PC-9 (cell line): ENCODE results near the gene MAB21L4. TPM values are rescaled to one million over a fixed set of nuclear protein-coding genes. Genes with fewer than 3 reads are reported as not detected.

Experiments used
- BruUV-seq: library from RNA; stranded (reverse); fragments of 400-500 nt; replicated peaks from 2 replicates; lab custom pipeline; 2021; lab: Mats Ljungman, UMichigan
- CTCF ChIA-PET: fragments of 300-600 bp; sonication (Branson Sonifier 250); formaldehyde crosslinking; loops from one replicate; lab custom pipeline; 2022; ENCODE audit warnings: antibody characterized with exemption; lab: Charles Lee
- POLR2A ChIA-PET: fragments of 300-600 bp; sonication (Branson Sonifier 250); formaldehyde crosslinking; loops from one replicate; lab custom pipeline; 2022; ENCODE audit warnings: antibody characterized with exemption; ENCODE audit not compliant: unreplicated experiment; lab: Charles Lee
- DNase-seq, 2 experiments: peaks; one replicate each; pipeline versions ENCODE4 v3.0.0 to v3.0.0-alpha.2; 2015 to 2022; ENCODE audit warnings: mixed read lengths in 1 of 2
- H2AFZ ChIP-seq: fragments of 200-600 bp; sonication (generic); 2 replicates; pipeline ENCODE4 v1.8.1; 2017; ENCODE audit warnings: antibody characterized with exemption
- H3F3A ChIP-seq: fragments of 200-600 bp; sonication (generic); 2 replicates; pipeline ENCODE4 v1.8.1; 2017; ENCODE audit warnings: antibody characterized with exemption, mild to moderate bottlenecking, low read depth; ENCODE audit not compliant: insufficient read depth
- H3K27ac ChIP-seq: fragments of 200-600 bp; sonication (generic); 2 replicates; pipeline ENCODE4 v1.6.1; 2016; ENCODE audit warnings: mixed run types
- H3K27me3 ChIP-seq: fragments of 200-600 bp; sonication (generic); 2 replicates; pipeline ENCODE4 v1.6.1; 2016; ENCODE audit warnings: low read depth, mixed run types; ENCODE audit not compliant: insufficient read depth
- H3K36me3 ChIP-seq: fragments of 200-600 bp; sonication (generic); 2 replicates; pipeline ENCODE4 v1.6.1; 2016; ENCODE audit warnings: low read depth, mixed run types
- H3K4me1 ChIP-seq: fragments of 200-600 bp; sonication (generic); replicated peaks from 2 replicates; pipeline ENCODE4 v1.6.1; 2016; ENCODE audit warnings: mixed run types; ENCODE audit not compliant: insufficient read depth
- H3K4me2 ChIP-seq: fragments of 200-600 bp; sonication (generic); 2 replicates; pipeline ENCODE4 v1.6.1; 2017; ENCODE audit warnings: mixed run types
- H3K4me3 ChIP-seq: fragments of 200-600 bp; sonication (generic); 2 replicates; pipeline ENCODE4 v1.6.1; 2016; ENCODE audit warnings: mixed run types
- H3K79me2 ChIP-seq: fragments of 200-600 bp; sonication (generic); 2 replicates; pipeline ENCODE4 v1.6.1; 2017; ENCODE audit warnings: low read depth, mixed run types
- H3K9me2 ChIP-seq: fragments of 200-600 bp; sonication (generic); 2 replicates; pipeline ENCODE4 v1.8.1; 2017; ENCODE audit warnings: mild to moderate bottlenecking; ENCODE audit not compliant: insufficient read depth
- H3K9me3 ChIP-seq: fragments of 200-600 bp; sonication (generic); 2 replicates; pipeline ENCODE4 v1.8.1; 2016; ENCODE audit warnings: low read depth; ENCODE audit not compliant: insufficient read depth
- H4K20me1 ChIP-seq: fragments of 200-600 bp; sonication (generic); 2 replicates; pipeline ENCODE4 v1.8.1; 2017; ENCODE audit not compliant: insufficient read depth
- CTCF ChIP-seq: fragments of 200-600 bp; sonication (generic); conservative IDR thresholded peaks from 2 replicates; pipeline ENCODE4 v1.6.1; 2017; ENCODE audit warnings: mixed run types, antibody characterized with exemption, mild to moderate bottlenecking, moderate library complexity
- EZH2 ChIP-seq: fragments of 200-600 bp; sonication (generic); IDR thresholded peaks from 2 replicates; pipeline ENCODE4 v1.8.0; 2017; ENCODE audit warnings: antibody characterized with exemption, low read depth
- intact Hi-C: fragments of 100-400 bp; cut with micrococcal nuclease; formaldehyde crosslinking; loops from one replicate; pipeline ENCODE4 v1.10.0; 2022; ENCODE audit not compliant: unreplicated experiment
- total RNA-seq: library from RNA; stranded (reverse); gene quantifications from 2 replicates; pipeline ENCODE4 v1.2.3, GENCODE V29; 2021

The MAB21L4 gene
- total RNA-seq, 1 experiment from 2014 or later: 68.8 TPM

GRCh38 chr2:240906141-240906910 is 10.4 kb upstream of the MAB21L4 start, which contains the start of gene CROCC2:
CROCC2 (plus strand) TSS chr2:240906336; CDS start chr2:240906514, 178 bp downstream.
- Histone ChIP-seq H4K20me1 (no peaks in the 10 kb centered on the region), H3K9me2 (no peaks in the 10 kb centered on the region), H3K79me2 (no peaks in the 10 kb centered on the region), H3K9me3 (no peaks in the 10 kb centered on the region), H3K4me3 (no peak within 1 kb of the TSS), H3K4me1 (peaks cover 15% of the 10 kb centered on the region), H3K4me2 (no peak within 1 kb of the TSS), H3K27me3 (no peaks in the 10 kb centered on the region), H3K36me3 (no peaks in the 10 kb centered on the region), H2AFZ (no peak within 1 kb of the TSS), H3K27ac (no peak within 1 kb of the TSS), H3F3A (no peaks in the 10 kb centered on the region)
- BruUV-seq: no TSS peak
- intact Hi-C loops: no loop called here
- ChIA-PET POLR2A (interaction anchor here (0.7 to 1.1 kb wide), 2 partner anchors 10 to 283 kb away, joined by 3 to 12 read pairs; no protein-coding TSS in a partner anchor), CTCF (no interaction called here)
- no peak for TF ChIP-seq EZH2
- TF ChIP-seq CTCF: no peak
- DNase-seq: no peak

DNA sequence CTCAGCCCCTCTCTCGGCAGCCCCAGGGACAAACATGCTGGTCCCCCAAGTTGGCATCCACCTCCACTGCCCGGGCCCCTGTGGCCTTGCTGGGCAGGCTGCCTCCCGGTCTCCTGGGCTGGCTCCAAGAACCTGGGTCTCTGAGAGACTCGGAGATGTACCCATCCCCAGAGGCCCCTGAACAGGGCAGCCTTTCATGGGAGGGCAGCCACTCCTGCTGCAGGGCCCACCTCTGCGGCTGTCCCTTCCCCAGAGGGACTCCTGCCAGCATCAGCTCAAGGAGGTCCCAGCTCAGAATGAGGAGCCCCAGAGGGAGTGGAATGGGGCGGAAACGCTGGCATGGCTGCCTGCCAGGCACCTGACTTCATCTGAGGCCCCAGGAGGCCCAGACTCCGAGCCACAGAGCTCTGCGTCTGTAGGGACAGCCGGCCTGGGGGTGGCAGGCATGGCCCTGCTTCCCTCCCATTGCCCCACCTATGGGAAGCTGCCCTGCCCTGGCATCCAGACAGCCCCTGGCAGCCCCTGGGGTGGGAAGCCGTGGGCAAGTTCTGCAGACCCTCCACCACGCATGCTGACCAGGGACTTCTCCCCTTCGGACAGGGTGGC is 9.3 kb upstream of the MAB21L4 start:
- H3K4me3 ChIP-seq: no peak overlapping the region
- DNase-seq: peak in 1 of 2 experiments; percentile 66
- H2AFZ ChIP-seq: no peak overlapping the region
- intact Hi-C loops: no loop called here
- BruUV-seq: no TSS peak
- H3K27me3 ChIP-seq: no peaks in the 10 kb centered on the region
- H4K20me1 ChIP-seq: no peaks in the 10 kb centered on the region
- no peaks in the 10 kb centered on the region for H3F3A ChIP-seq
- no peaks in the 10 kb centered on the region for H3K79me2 ChIP-seq
- no peaks in the 10 kb centered on the region for H3K9me3 ChIP-seq
- H3K9me2 ChIP-seq: no peaks in the 10 kb centered on the region
- H3K4me2 ChIP-seq: no peak overlapping the region
- no peak for TF ChIP-seq EZH2
- no peak for TF ChIP-seq CTCF
- ChIA-PET POLR2A (interaction anchor here (1.1 kb wide), 1 partner anchor 9 kb away, joined by 12 read pairs; no protein-coding TSS in a partner anchor), CTCF (no interaction called here)
- H3K4me1 ChIP-seq: peaks cover 15% of the 10 kb centered on the region
- H3K27ac ChIP-seq: no peak overlapping the region
- H3K36me3 ChIP-seq: no peaks in the 10 kb centered on the region

DNA sequence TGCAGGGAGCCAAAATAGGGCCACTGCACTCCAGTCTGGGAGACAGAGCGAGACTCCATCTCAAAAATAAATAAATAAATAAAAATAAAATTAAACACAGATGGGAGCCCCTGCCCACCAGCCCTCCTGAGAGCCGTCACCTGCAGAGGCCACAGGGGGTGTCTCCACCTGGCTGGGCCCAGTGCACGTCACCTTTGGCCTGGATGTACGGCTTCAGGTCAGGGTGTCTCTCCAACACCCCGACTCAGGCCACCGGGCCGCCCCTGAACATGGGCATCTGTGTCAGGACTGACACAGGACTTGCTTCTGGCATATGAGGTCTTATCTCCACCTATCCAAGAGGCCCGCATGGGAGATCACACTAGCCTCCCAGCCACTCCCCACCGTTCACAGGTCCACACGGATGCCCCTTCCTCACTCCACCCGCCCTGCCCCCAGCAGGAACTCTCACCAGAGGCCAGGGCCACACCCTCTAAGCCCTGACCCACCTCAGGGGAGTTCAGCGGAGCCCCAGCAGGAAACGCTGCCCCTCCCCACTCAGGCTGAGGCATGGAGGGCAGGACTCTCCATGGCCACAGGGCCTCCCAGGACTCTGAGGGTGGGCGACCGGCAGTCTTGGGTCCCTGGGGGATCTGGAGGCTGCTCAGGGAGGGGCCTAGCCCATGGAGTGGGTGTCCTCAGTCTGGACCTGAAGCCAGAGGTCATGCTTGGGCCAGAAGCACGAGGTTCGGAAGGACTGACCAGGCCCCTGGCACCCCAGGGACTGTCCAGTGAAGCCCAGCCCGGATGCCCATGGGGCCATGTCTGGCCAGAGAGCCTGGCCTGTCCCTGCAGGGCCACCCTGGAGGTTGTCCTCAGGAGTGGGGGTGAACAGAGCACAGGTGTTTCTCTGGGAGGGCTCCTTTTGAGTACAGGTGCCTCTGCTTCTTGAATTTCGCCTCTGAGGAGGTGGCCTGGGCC is 8.5 kb upstream of the MAB21L4 start:
- Histone ChIP-seq H3K27me3 (no peaks in the 10 kb centered on the region), H3K9me2 (no peaks in the 10 kb centered on the region), H3K4me1 (peaks cover 16% of the 10 kb centered on the region), H3F3A (0 out of 2 replicates have a peak, but pooled peaks cover 1% of the 10 kb centered on the region), H2AFZ (no peak overlapping the region), H3K27ac (no peak overlapping the region), H4K20me1 (no peaks in the 10 kb centered on the region), H3K4me3 (no peak overlapping the region), H3K36me3 (no peaks in the 10 kb centered on the region), H3K4me2 (no peak overlapping the region), H3K79me2 (no peaks in the 10 kb centered on the region), H3K9me3 (no peaks in the 10 kb centered on the region)
- no peak for DNase-seq
- TF ChIP-seq CTCF (no peak), EZH2 (no peak)
- BruUV-seq: no TSS peak
- ChIA-PET CTCF (no interaction called here), POLR2A (no interaction called here)
- intact Hi-C loops: no loop called here
